SK-N-MC (cell line): ENCODE results near the gene EPSTI1.

Source experiments
- EZH2 ChIP-seq: fragments of 200-600 bp; sonication (generic); IDR thresholded peaks from one replicate; pipeline ENCODE4 v1.6.1; 2017; ENCODE audit warnings: antibody characterized with exemption
- POLR2AphosphoS5 ChIP-seq: IDR thresholded peaks from 2 replicates; pipeline ENCODE4 v1.6.1; 2012; ENCODE audit warnings: mild to moderate bottlenecking, low read depth, low read length, borderline replicate concordance

DNA sequence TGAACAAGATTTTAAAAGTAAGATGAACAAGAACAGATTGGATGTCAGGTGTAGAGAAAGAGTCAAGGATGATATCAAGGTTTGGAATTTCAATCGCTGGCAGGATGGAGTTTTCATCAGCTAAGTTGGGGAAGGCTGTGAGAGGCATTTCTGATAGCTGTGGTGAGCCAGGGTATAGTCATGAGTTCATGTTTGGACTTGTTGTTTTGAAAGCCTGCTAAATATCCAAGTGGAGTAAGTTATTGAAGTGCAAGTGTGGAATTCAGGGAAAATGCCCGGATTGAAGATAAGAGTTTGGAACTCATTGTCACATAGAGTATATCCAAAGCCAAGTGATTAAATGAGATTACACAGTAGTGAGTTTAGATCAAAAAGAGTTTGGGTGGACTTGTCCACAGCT lies 11.0 kb upstream of the EPSTI1 start:
- TF ChIP-seq EZH2 (no peak), POLR2AphosphoS5 (no peak)
